GM20000 (cell line): ENCODE measurements around the gene NMUR1.
"Not testable (repeated sequence)": the region's sequence is repeated elsewhere in the genome, so short reads cannot be mapped to it uniquely, and the experiment has no call there.

ENCODE experiments used
- DNase-seq: peaks from one replicate; pipeline ENCODE4 v3.0.0; 2012; ENCODE audit warnings: low spot score
- CTCF ChIP-seq: IDR thresholded peaks from 2 replicates; pipeline ENCODE4 v1.5.1; 2012; ENCODE audit warnings: mild to moderate bottlenecking, control low read depth; ENCODE audit errors: extremely low read depth, missing control alignments

NMUR1 gene

DNA sequence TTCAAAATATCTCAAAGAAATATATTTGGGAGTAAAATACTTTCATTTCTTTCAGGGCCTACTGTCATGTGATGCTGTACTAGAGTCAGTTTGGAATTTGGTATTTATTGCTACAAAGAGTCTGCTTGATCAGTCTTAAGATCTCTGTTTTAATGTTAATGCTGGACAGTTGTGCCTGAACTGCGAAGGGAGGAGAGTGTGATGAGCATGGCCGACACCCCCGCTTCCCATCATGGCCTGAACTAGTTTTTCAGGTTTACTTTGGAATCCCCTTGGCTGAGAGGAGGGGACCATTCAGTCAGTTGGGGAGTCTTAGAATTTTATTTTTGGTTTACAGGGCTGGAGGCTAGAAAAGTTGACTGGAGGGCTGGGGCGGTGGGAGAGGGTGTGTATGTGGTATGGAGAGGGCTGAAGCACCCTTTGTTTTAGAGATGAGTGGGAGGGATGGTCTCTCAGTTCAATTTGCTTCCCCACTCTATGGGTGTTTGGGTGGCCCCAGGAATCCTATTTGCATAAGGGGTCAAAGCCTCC, 41.5 kb upstream of the NMUR1 start:
- TF ChIP-seq CTCF: no peak
- DNase-seq: no peak

GRCh38 chr2:231570915-231571314, 40.7 kb upstream of the NMUR1 start:
- not testable (repeated sequence) for DNase-seq

- DNase-seq: no peak
- no peak for TF ChIP-seq CTCF
These were observed 38.7 kb upstream of the NMUR1 start for GRCh38 chr2:231568785-231569435.

DNA sequence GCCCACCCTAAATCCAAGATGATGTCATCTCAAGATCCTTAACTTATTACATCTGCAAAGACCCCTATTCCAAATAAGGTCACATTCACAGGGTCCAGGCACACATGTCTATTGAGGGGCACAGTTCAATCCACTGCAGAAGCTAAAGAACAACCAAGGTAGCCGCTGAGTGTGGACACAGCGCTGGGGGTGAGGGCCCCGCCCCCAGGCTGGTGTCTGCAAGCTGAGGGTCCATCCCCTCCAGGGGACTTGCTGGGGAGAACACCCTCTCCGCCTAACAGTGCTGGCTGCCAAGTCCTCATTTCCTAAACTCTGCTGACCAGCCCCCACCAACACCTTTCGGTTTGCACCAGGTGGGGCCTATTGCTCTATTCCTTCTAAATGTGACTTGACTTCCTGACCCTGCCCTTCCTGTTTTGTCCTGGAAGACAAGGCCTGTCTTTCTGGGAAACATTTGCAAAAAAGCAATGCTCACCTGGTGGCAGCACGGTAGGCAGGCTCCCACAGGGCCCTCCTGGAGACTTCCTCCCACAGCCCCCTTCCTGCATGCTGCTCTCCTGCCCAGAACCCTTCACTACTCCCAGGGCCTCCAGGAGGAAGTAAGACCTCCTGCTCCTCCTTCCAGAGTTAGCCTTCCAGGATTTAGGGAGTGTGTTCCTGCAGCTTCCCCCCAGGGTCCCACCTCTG, 38.0 kb upstream of the NMUR1 start:
- DNase-seq: no peak
- no peak for TF ChIP-seq CTCF

DNA sequence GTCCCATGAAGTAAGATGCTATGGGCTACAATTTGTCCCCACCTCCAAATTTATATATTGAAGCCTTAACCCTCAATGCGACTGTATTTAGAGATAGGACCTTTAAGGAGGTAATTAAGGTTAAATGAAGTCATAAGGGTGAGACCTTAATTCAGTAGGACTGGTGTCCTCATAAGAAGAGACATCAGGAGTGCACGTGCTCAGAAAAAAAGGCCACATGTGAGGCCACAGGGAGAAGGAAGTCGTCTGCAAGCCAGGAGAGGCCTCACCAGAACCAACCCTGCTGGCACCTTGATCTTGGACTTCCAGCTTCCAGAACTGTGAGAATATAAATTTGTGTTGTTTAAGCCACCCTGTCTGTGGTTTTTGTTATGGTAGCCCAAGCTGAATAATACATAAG, 36.9 kb upstream of the NMUR1 start:
- TF ChIP-seq CTCF: no peak
- no peak for DNase-seq

GRCh38 chr2:231565887-231566594, 35.8 kb upstream of the NMUR1 start:
- no peak for TF ChIP-seq CTCF
- DNase-seq: no peak

DNA sequence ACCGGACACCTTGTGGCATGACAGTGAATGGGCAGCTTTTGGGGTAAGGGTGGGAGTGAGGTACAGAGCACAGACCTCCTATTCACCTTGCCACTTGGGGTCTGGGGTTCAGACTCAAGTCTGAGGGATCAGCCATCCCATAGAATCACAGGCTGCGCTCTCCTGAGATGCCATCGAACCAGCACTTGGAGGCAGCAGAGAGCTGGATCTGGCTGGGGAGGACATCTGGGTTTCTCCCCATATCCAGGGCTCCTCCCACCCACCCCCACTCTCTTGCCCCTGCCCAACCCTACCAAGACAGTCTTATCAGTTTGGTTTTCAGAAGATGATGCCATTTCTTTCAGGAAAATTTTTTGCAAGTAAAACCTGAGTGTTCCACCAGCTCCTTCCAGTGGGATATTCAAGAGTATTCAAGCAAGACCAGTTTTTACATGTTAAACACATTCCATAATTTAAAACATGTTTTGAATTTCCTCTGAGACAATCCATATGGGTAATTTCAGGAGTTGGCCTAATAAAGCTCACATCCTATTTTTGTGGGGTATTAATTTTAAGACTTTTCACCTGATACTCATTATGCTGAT, 33.2 kb upstream of the NMUR1 start:
- peak; percentile 74 for DNase-seq
- TF ChIP-seq CTCF: peak; percentile 58
